A549 (cell line): Measurements from ENCODE around the gene XKR8. TPM values are rescaled to one million over a fixed set of nuclear protein-coding genes. Genes with fewer than 3 reads are reported as not detected.

Source experiments
- ATAC-seq, 2 experiments: fragments of 200-7000 bp in 1 of 2; fragments of >200 bp in 1 of 2; cut with Nextera tagmentation in 1 of 2; cut with Tn5 transposase in 1 of 2; 3 replicates each; pipeline versions ENCODE4 v1.8.0 to v1.9.1; 2018 to 2020; ENCODE audit warnings: mild to moderate bottlenecking in 1 of 2, moderate library complexity in 1 of 2
- CTCF ChIA-PET: fragments of 300-600 bp; sonication (Branson Sonifier 250); formaldehyde crosslinking; extraction: SDS; loops from one replicate; lab custom pipeline; 2021; ENCODE audit warnings: antibody characterized with exemption, inconsistent platforms; lab: Yijun Ruan, JAX
- POLR2A ChIA-PET: fragments of 350-600 bp; formaldehyde crosslinking; extraction: SDS; loops from one replicate; lab custom pipeline; 2021; ENCODE audit warnings: antibody characterized with exemption, inconsistent platforms; lab: Yijun Ruan, JAX
- DNase-seq, 2 experiments: peaks; one replicate each; pipeline versions ENCODE4 v3.0.0 to v3.0.0-alpha.2; 2011 to 2016; ENCODE audit warnings: low read depth in 1 of 2, low spot score in 1 of 2
- FAIRE-seq: peaks from 2 replicates; lab custom pipeline; 2011; peaks lifted over from hg19 to GRCh38; lab: Jason Lieb, UNC
- H3K27ac ChIP-seq, 2 experiments: fragments of >200 bp; sonication (Bioruptor Twin); formaldehyde crosslinking; 3 replicates each; pipeline ENCODE4 v1.5.1; 2016 to 2017
- H3K4me1 ChIP-seq: fragments of >200 bp; sonication (Bioruptor Twin); formaldehyde crosslinking; 3 replicates; pipeline ENCODE4 v1.6.1; 2016
- H3K4me2 ChIP-seq: fragments of >200 bp; sonication (Bioruptor Twin); formaldehyde crosslinking; 3 replicates; pipeline ENCODE4 v1.6.1; 2016
- H3K4me3 ChIP-seq: fragments of >200 bp; sonication (Bioruptor Twin); formaldehyde crosslinking; 3 replicates; pipeline ENCODE4 v1.5.1; 2016
- H3K9me3 ChIP-seq: fragments of >200 bp; sonication (Bioruptor Twin); formaldehyde crosslinking; 3 replicates; pipeline ENCODE4 v1.6.1; 2016
- BHLHE40 ChIP-seq: IDR thresholded peaks from 2 replicates; pipeline ENCODE4 v1.6.1; 2012; ENCODE audit warnings: low read depth, low read length, inconsistent platforms
- EP300 ChIP-seq, 2 experiments: fragments of >200 bp; sonication (Bioruptor Twin); formaldehyde crosslinking; IDR thresholded peaks; 2 replicates in 1 of 2; 3 replicates in 1 of 2; pipeline ENCODE4 v1.6.1; 2016 to 2017
- ESRRA ChIP-seq: fragments of 150-350 bp; IDR thresholded peaks from 2 replicates; pipeline ENCODE4 v1.6.1; 2014; ENCODE audit warnings: mild to moderate bottlenecking, low read length, borderline replicate concordance
- HDAC2 ChIP-seq: fragments of 200-600 bp; sonication (generic); IDR thresholded peaks from 2 replicates; pipeline ENCODE4 v1.6.1; 2016
- HOXA7 ChIP-seq: fragments of 250-450 bp; sonication (Bioruptor Pico); IDR thresholded peaks from 2 replicates; pipeline ENCODE4 v1.5.0; 2020; ENCODE audit warnings: mild to moderate bottlenecking, moderate library complexity
- KDM1A ChIP-seq: fragments of 200-600 bp; sonication (generic); IDR thresholded peaks from 2 replicates; pipeline ENCODE4 v1.6.1; 2016; ENCODE audit warnings: low read depth, mild to moderate bottlenecking
- NFE2L2 ChIP-seq: fragments of 150-350 bp; conservative IDR thresholded peaks from 2 replicates; pipeline ENCODE4 v1.6.1; 2014; ENCODE audit warnings: low read length
- NPAS2 ChIP-seq: fragments of 250-450 bp; sonication (Bioruptor Pico); IDR thresholded peaks from 2 replicates; pipeline ENCODE4 v1.8.0; 2022; ENCODE audit warnings: mild to moderate bottlenecking, moderate library complexity, borderline replicate concordance
- PHF8 ChIP-seq: fragments of 200-600 bp; sonication (generic); IDR thresholded peaks from 2 replicates; pipeline ENCODE4 v1.6.1; 2016; ENCODE audit warnings: low read depth, mild to moderate bottlenecking, antibody characterized with exemption, moderate library complexity, borderline replicate concordance
- RARB ChIP-seq: fragments of 250-450 bp; sonication (Bioruptor Pico); IDR thresholded peaks from 2 replicates; pipeline ENCODE4 v1.8.0; 2021; ENCODE audit warnings: mild to moderate bottlenecking, moderate library complexity
- RCOR1 ChIP-seq: fragments of 150-350 bp; IDR thresholded peaks from 2 replicates; pipeline ENCODE4 v1.6.1; 2014; ENCODE audit warnings: antibody characterized with exemption, low read length, low read depth
- RFX5 ChIP-seq: fragments of 450-650 bp; IDR thresholded peaks from 2 replicates; pipeline ENCODE4 v1.7.1; 2014; ENCODE audit warnings: antibody characterized with exemption, mild to moderate bottlenecking, moderate library complexity
- RNF2 ChIP-seq: fragments of 200-600 bp; sonication (generic); IDR thresholded peaks from 2 replicates; pipeline ENCODE4 v1.6.1; 2016; ENCODE audit warnings: low read depth, mild to moderate bottlenecking, antibody characterized with exemption, moderate library complexity, borderline replicate concordance
- SREBF2 ChIP-seq: fragments of 450-650 bp; IDR thresholded peaks from 2 replicates; pipeline ENCODE4 v1.6.1; 2014; ENCODE audit warnings: mild to moderate bottlenecking, moderate library complexity
- TP53 ChIP-seq: fragments of 250-450 bp; sonication (Bioruptor Pico); IDR thresholded peaks from 2 replicates; pipeline ENCODE4 v1.5.0; 2021; ENCODE audit warnings: mild to moderate bottlenecking, moderate library complexity
- ZSCAN20 ChIP-seq: fragments of 250-450 bp; sonication (Bioruptor Pico); IDR thresholded peaks from 2 replicates; pipeline ENCODE4 v1.8.0; 2022; ENCODE audit warnings: mild to moderate bottlenecking, moderate library complexity
- WGBS: methylation state at CpG from one replicate; pipeline ENCODE4 v1.1.6; 2017; ENCODE audit errors: missing lambda C conversion rate; 5-methylcytosine and 5-hydroxymethylcytosine counted together
- polyA plus RNA-seq, 4 experiments: library from polyadenylated mRNA; depleted of rRNA in 3 of 4; stranded (reverse); fragments of >200 nt; fragmentation: RNase III in 1 of 4; extraction: RNeasy Plus Mini Kit Qiagen cat#74134 plus additional on column Dnase treatment in 1 of 4; gene quantifications; 2 replicates in 3 of 4; 3 replicates in 1 of 4; pipeline ENCODE4 v1.2.3, GENCODE V29; 2011 to 2017
- TF ChIP-seq, protein P1 (sequence below): fragments of >200 bp; sonication (Bioruptor Twin); formaldehyde crosslinking; IDR thresholded peaks from 2 replicates; pipeline ENCODE4 v1.6.1; 2016
- TF ChIP-seq, protein P2 (sequence below): fragments of 450-650 bp; IDR thresholded peaks from 2 replicates; pipeline ENCODE4 v1.6.1; 2014; ENCODE audit warnings: antibody characterized with exemption
- TF ChIP-seq, protein P3 (sequence below): fragments of >200 bp; sonication (Bioruptor Twin); formaldehyde crosslinking; IDR thresholded peaks from 3 replicates; pipeline ENCODE4 v1.5.1; 2016
- TF ChIP-seq, protein P4 (sequence below): IDR thresholded peaks from 2 replicates; pipeline ENCODE4 v1.6.1; 2012; ENCODE audit warnings: low read depth, borderline replicate concordance
- TF ChIP-seq, protein P5 (sequence below): IDR thresholded peaks from 2 replicates; pipeline ENCODE4 v1.6.1; 2012
- TF ChIP-seq, protein P6 (sequence below): fragments of 250-450 bp; sonication (Bioruptor Pico); IDR thresholded peaks from 2 replicates; pipeline ENCODE4 v1.5.0; 2020; ENCODE audit warnings: low read depth, mild to moderate bottlenecking, moderate library complexity
- TF ChIP-seq, protein P7 (sequence below): IDR thresholded peaks from 2 replicates; pipeline ENCODE4 v1.6.1; 2012

Gene XKR8
- polyA plus RNA-seq, 2 of the 4 experiments (the other 2 are of a cell fraction): 3.3 to 3.5 TPM

DNA sequence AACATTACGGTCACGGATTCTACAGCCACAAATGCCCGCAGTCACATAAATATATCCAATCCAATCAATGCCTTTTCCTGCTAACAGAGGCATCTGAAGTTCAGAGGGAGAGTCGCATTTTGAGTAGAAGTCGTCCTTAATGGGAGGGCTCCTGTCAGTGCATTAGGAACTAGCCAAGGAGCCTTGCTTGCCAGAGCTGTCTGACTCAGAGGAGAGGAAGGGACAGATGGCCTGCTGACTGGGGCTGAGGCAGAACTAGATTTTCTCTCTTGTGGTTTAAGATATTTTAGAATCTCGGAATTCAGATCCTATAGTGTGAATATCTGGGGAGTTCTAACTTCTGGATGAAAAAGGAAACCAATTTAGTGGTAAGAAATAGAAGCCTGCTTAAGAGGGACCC lies 10.6 kb downstream of the XKR8 start (continued):
- TF ChIP-seq EP300 (IDR thresholded peaks at IDR 0.05) (no peak), ESRRA (no peak), ZSCAN20 (CRISPR knock-in tag) (no peak), NFE2L2 (no peak), RCOR1 (no peak), NPAS2 (CRISPR knock-in tag) (no peak)
- TF ChIP-seq, protein P1, sequence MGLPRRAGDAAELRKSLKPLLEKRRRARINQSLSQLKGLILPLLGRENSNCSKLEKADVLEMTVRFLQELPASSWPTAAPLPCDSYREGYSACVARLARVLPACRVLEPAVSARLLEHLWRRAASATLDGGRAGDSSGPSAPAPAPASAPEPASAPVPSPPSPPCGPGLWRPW: no peak

DNA sequence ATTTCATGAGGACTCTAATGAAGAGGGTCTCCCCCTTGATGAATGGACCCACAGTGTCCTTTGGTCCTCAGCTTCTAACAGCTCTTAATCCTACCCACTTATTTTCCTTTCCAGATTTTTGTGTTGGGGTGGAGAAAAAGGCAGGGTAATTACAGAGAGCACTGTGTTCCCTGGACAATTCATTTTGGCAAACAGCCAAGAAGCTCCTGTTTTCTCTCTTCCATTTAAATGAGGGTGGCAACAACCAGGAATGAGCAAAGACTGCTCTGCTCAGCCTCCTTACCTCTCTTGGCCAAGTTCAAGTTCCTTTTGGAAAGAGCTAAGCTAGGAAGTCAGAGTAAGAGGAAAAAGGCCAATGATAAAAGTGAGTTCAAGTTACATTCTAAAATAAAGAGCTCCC lies 11.9 kb downstream of the XKR8 start:
- TF ChIP-seq RFX5 (no peak), HOXA7 (CRISPR knock-in tag) (no peak), RARB (no peak), SREBF2 (no peak), PHF8 (no peak)
- TF ChIP-seq, protein P2, sequence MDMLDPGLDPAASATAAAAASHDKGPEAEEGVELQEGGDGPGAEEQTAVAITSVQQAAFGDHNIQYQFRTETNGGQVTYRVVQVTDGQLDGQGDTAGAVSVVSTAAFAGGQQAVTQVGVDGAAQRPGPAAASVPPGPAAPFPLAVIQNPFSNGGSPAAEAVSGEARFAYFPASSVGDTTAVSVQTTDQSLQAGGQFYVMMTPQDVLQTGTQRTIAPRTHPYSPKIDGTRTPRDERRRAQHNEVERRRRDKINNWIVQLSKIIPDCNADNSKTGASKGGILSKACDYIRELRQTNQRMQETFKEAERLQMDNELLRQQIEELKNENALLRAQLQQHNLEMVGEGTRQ: no peak
- TF ChIP-seq, protein P3, sequence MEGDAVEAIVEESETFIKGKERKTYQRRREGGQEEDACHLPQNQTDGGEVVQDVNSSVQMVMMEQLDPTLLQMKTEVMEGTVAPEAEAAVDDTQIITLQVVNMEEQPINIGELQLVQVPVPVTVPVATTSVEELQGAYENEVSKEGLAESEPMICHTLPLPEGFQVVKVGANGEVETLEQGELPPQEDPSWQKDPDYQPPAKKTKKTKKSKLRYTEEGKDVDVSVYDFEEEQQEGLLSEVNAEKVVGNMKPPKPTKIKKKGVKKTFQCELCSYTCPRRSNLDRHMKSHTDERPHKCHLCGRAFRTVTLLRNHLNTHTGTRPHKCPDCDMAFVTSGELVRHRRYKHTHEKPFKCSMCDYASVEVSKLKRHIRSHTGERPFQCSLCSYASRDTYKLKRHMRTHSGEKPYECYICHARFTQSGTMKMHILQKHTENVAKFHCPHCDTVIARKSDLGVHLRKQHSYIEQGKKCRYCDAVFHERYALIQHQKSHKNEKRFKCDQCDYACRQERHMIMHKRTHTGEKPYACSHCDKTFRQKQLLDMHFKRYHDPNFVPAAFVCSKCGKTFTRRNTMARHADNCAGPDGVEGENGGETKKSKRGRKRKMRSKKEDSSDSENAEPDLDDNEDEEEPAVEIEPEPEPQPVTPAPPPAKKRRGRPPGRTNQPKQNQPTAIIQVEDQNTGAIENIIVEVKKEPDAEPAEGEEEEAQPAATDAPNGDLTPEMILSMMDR: no peak
- ChIA-PET POLR2A (no interaction called here), CTCF (interaction anchor here (0.7 to 12.2 kb wide), 4 partner anchors 9 to 114 kb away, joined by 3 to 126 read pairs (median 10); no protein-coding TSS in a partner anchor)
- Histone ChIP-seq H3K4me2 (no peak overlapping the region), H3K4me1 (peaks cover 12% of the 10 kb centered on the region; the same call in 1 of the 3 replicates), H3K9me3 (no peaks in the 10 kb centered on the region), H3K4me3 (no peak overlapping the region), H3K27ac (no peak overlapping the region)
- ATAC-seq (no peak), DNase-seq (no peak), FAIRE-seq (no peak)

DNA sequence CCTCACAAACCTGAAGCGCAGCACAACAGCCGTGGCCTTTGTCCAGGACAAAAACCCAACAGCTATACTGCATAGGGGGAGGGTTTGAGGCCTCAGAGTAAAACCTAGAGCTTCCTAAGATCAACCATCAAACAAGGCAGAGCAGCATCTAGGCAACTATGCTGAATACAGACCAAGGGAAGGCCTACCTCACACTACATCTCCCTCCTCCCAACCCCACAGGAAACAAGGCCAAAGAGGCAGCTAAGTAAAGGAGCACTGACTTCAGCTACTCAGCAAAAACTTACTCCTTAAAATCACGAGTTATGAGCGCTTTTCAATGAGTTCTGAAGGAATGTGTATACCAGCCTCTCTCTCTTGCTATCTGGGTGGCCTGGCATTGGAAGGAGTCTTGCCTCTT lies 12.4 kb downstream of the XKR8 start:
- Histone ChIP-seq H3K4me2 (no peak overlapping the region), H3K27ac (no peak overlapping the region), H3K4me1 (peaks cover 8% of the 10 kb centered on the region; the same call in 1 of the 3 replicates), H3K4me3 (no peak overlapping the region), H3K9me3 (no peaks in the 10 kb centered on the region)
- TF ChIP-seq, protein P1: no peak
- no peak for TF ChIP-seq HDAC2
- no peak for TF ChIP-seq KDM1A
- no peak for TF ChIP-seq EP300 (IDR thresholded peaks at IDR 0.05)
- TF ChIP-seq, protein P4, sequence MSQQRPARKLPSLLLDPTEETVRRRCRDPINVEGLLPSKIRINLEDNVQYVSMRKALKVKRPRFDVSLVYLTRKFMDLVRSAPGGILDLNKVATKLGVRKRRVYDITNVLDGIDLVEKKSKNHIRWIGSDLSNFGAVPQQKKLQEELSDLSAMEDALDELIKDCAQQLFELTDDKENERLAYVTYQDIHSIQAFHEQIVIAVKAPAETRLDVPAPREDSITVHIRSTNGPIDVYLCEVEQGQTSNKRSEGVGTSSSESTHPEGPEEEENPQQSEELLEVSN: no peak
- no peak for TF ChIP-seq RNF2
- TF ChIP-seq ZSCAN20 (CRISPR knock-in tag): no peak
- TF ChIP-seq, protein P5, sequence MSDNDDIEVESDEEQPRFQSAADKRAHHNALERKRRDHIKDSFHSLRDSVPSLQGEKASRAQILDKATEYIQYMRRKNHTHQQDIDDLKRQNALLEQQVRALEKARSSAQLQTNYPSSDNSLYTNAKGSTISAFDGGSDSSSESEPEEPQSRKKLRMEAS: no peak
- TF ChIP-seq BHLHE40: no peak
- no peak for TF ChIP-seq TP53 (CRISPR knock-in tag)
- TF ChIP-seq RCOR1: no peak
- TF ChIP-seq, protein P6, sequence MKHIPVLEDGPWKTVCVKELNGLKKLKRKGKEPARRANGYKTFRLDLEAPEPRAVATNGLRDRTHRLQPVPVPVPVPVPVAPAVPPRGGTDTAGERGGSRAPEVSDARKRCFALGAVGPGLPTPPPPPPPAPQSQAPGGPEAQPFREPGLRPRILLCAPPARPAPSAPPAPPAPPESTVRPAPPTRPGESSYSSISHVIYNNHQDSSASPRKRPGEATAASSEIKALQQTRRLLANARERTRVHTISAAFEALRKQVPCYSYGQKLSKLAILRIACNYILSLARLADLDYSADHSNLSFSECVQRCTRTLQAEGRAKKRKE (CRISPR knock-in tag): no peak
- TF ChIP-seq, protein P7, sequence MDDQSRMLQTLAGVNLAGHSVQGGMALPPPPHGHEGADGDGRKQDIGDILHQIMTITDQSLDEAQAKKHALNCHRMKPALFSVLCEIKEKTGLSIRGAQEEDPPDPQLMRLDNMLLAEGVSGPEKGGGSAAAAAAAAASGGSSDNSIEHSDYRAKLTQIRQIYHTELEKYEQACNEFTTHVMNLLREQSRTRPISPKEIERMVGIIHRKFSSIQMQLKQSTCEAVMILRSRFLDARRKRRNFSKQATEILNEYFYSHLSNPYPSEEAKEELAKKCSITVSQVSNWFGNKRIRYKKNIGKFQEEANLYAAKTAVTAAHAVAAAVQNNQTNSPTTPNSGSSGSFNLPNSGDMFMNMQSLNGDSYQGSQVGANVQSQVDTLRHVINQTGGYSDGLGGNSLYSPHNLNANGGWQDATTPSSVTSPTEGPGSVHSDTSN: no peak
- FAIRE-seq (no peak), ATAC-seq (no peak), DNase-seq (no peak)
- ChIA-PET CTCF (interaction anchor here (1.8 to 12.2 kb wide), 3 partner anchors 8 to 114 kb away, joined by 7 to 126 read pairs (median 12); no protein-coding TSS in a partner anchor), POLR2A (no interaction called here)
- 69% methylated on average over 4 of the region's 4 CpGs for WGBS
